ENCODE measurements around the gene PARD3.
"Not testable (repeated sequence)": the region's sequence is repeated elsewhere in the genome, so short reads cannot be mapped to it uniquely, and the experiment has no call there.

Gene PARD3

GRCh38 chr10:34650156-34650555, 164.9 kb downstream of the PARD3 start:
- no peaks in the 10 kb centered on the region for H3K4me1 Mint-ChIP-seq (ENCODE audit: low read depth)
- H3K27me3 Mint-ChIP-seq = peaks cover 5% of the 10 kb centered on the region
- no peak overlapping the region for H3K27ac Mint-ChIP-seq
- no peaks in the 10 kb centered on the region for H3K36me3 Mint-ChIP-seq (ENCODE audit: low read depth)
- H3K9me3 Mint-ChIP-seq = no peaks in the 10 kb centered on the region
- H3K4me3 Mint-ChIP-seq = no peak overlapping the region

- H3K27ac Mint-ChIP-seq = no peak overlapping the region
- H3K27me3 Mint-ChIP-seq = peaks cover 5% of the 10 kb centered on the region
- H3K4me3 Mint-ChIP-seq = no peak overlapping the region
- H3K36me3 Mint-ChIP-seq (ENCODE audit: low read depth) = no peaks in the 10 kb centered on the region
- no peaks in the 10 kb centered on the region for H3K4me1 Mint-ChIP-seq (ENCODE audit: low read depth)
- no peaks in the 10 kb centered on the region for H3K9me3 Mint-ChIP-seq
These were observed 165.7 kb downstream of the PARD3 start for GRCh38 chr10:34649385-34649784.

- Mint-ChIP-seq H3K9me3 (no peaks in the 10 kb centered on the region), H3K4me3 (no peak overlapping the region), H3K4me1 (ENCODE audit: low read depth) (no peaks in the 10 kb centered on the region), H3K36me3 (ENCODE audit: low read depth) (no peaks in the 10 kb centered on the region), H3K27me3 (peaks cover 3% of the 10 kb centered on the region), H3K27ac (no peak overlapping the region)
These were observed 166.2 kb downstream of the PARD3 start for GRCh38 chr10:34648919-34649318.

- Mint-ChIP-seq H3K27me3 (no peaks in the 10 kb centered on the region), H3K4me3 (no peak overlapping the region), H3K27ac (no peak overlapping the region), H3K36me3 (ENCODE audit: low read depth) (no peaks in the 10 kb centered on the region), H3K4me1 (ENCODE audit: low read depth) (no peaks in the 10 kb centered on the region), H3K9me3 (no peaks in the 10 kb centered on the region)
These were observed 166.9 kb downstream of the PARD3 start for GRCh38 chr10:34647875-34648865.

- H3K4me1 Mint-ChIP-seq (ENCODE audit: low read depth) = no peaks in the 10 kb centered on the region
- no peaks in the 10 kb centered on the region for H3K27me3 Mint-ChIP-seq
- H3K9me3 Mint-ChIP-seq = no peaks in the 10 kb centered on the region
- H3K36me3 Mint-ChIP-seq (ENCODE audit: low read depth) = no peaks in the 10 kb centered on the region
- H3K4me3 Mint-ChIP-seq = no peak overlapping the region
- H3K27ac Mint-ChIP-seq = no peak overlapping the region
These were observed 167.9 kb downstream of the PARD3 start for GRCh38 chr10:34647160-34647559.

GRCh38 chr10:34646331-34646730, 168.8 kb downstream of the PARD3 start:
- no peaks in the 10 kb centered on the region for H3K27me3 Mint-ChIP-seq

GRCh38 chr10:34644815-34645214, 170.3 kb downstream of the PARD3 start:
- not testable (repeated sequence) for H3K4me1 Mint-ChIP-seq (ENCODE audit: low read depth); H3K9me3 Mint-ChIP-seq; H3K27me3 Mint-ChIP-seq; H3K4me3 Mint-ChIP-seq; H3K36me3 Mint-ChIP-seq (ENCODE audit: low read depth); H3K27ac Mint-ChIP-seq

More at GRCh38 chr10:34646331-34646730, 168.8 kb downstream of the PARD3 start:
- Mint-ChIP-seq H3K4me1 (ENCODE audit: low read depth) (no peaks in the 10 kb centered on the region), H3K9me3 (no peaks in the 10 kb centered on the region), H3K36me3 (ENCODE audit: low read depth) (no peaks in the 10 kb centered on the region), H3K4me3 (no peak overlapping the region), H3K27ac (no peak overlapping the region)

- Mint-ChIP-seq H3K4me1 (ENCODE audit: low read depth) (no peaks in the 10 kb centered on the region), H3K27ac (no peak overlapping the region), H3K27me3 (no peaks in the 10 kb centered on the region), H3K4me3 (no peak overlapping the region), H3K36me3 (ENCODE audit: low read depth) (no peaks in the 10 kb centered on the region), H3K9me3 (no peaks in the 10 kb centered on the region)
These were observed 170.9 kb downstream of the PARD3 start for GRCh38 chr10:34644224-34644623.

GRCh38 chr10:34643620-34644019, 171.5 kb downstream of the PARD3 start:
- Mint-ChIP-seq H3K4me3 (no peak overlapping the region), H3K9me3 (no peaks in the 10 kb centered on the region), H3K36me3 (ENCODE audit: low read depth) (no peaks in the 10 kb centered on the region), H3K4me1 (ENCODE audit: low read depth) (no peaks in the 10 kb centered on the region), H3K27me3 (no peaks in the 10 kb centered on the region), H3K27ac (no peak overlapping the region)

- Mint-ChIP-seq H3K4me3 (no peak overlapping the region), H3K9me3 (no peaks in the 10 kb centered on the region), H3K4me1 (ENCODE audit: low read depth) (peaks cover 13% of the 10 kb centered on the region), H3K27me3 (no peaks in the 10 kb centered on the region), H3K36me3 (ENCODE audit: low read depth) (no peaks in the 10 kb centered on the region), H3K27ac (no peak overlapping the region)
These were observed 173.1 kb downstream of the PARD3 start for GRCh38 chr10:34641913-34642558.

- peaks cover 15% of the 10 kb centered on the region for H3K4me1 Mint-ChIP-seq (ENCODE audit: low read depth)
- no peaks in the 10 kb centered on the region for H3K9me3 Mint-ChIP-seq
These were observed 173.8 kb downstream of the PARD3 start for GRCh38 chr10:34641147-34641912.

GRCh38 chr10:34638406-34639054, 176.6 kb downstream of the PARD3 start:
- H3K4me1 Mint-ChIP-seq (ENCODE audit: low read depth) = peaks cover 15% of the 10 kb centered on the region
- H3K27me3 Mint-ChIP-seq = peaks cover 3% of the 10 kb centered on the region
- no peak overlapping the region for H3K4me3 Mint-ChIP-seq
- H3K27ac Mint-ChIP-seq = no peak overlapping the region
- H3K9me3 Mint-ChIP-seq = no peaks in the 10 kb centered on the region
- H3K36me3 Mint-ChIP-seq (ENCODE audit: low read depth) = no peaks in the 10 kb centered on the region

More at GRCh38 chr10:34641147-34641912, 173.8 kb downstream of the PARD3 start:
- Mint-ChIP-seq H3K36me3 (ENCODE audit: low read depth) (no peaks in the 10 kb centered on the region), H3K4me3 (no peak overlapping the region), H3K27ac (no peak overlapping the region), H3K27me3 (peaks cover 3% of the 10 kb centered on the region)

- no peaks in the 10 kb centered on the region for H3K9me3 Mint-ChIP-seq
- no peaks in the 10 kb centered on the region for H3K36me3 Mint-ChIP-seq (ENCODE audit: low read depth)
- peaks cover 3% of the 10 kb centered on the region for H3K27me3 Mint-ChIP-seq
- no peak overlapping the region for H3K27ac Mint-ChIP-seq
- H3K4me1 Mint-ChIP-seq (ENCODE audit: low read depth) = peaks cover 15% of the 10 kb centered on the region
- H3K4me3 Mint-ChIP-seq = no peak overlapping the region
These were observed 177.6 kb downstream of the PARD3 start for GRCh38 chr10:34637418-34637911.

- H3K36me3 Mint-ChIP-seq (ENCODE audit: low read depth) = no peaks in the 10 kb centered on the region
- H3K4me1 Mint-ChIP-seq (ENCODE audit: low read depth) = peaks cover 15% of the 10 kb centered on the region
These were observed 180.0 kb downstream of the PARD3 start for GRCh38 chr10:34635111-34635510.

More at GRCh38 chr10:34635111-34635510, 180.0 kb downstream of the PARD3 start:
- peaks cover 3% of the 10 kb centered on the region for H3K27me3 Mint-ChIP-seq
- H3K27ac Mint-ChIP-seq = no peak overlapping the region
- H3K4me3 Mint-ChIP-seq = no peak overlapping the region
- no peaks in the 10 kb centered on the region for H3K9me3 Mint-ChIP-seq
